Spleen (tissue), 11 donors: ENCODE data around the gene PTPN14. TPM values are rescaled to one million over a fixed set of nuclear protein-coding genes. Genes with fewer than 3 reads are reported as not detected.

ENCODE experiments used
- DNase-seq: peaks from one replicate; pipeline ENCODE4 v3.0.0-alpha.2; 2020
- H3K27ac ChIP-seq, 8 donors: fragments of 200-600 bp; sonication (generic) in 7 of 8; 1 replicate in 4 of 8; 2 replicates in 4 of 8; pipeline versions ENCODE4 v1.5.0 to v1.8.0; 2016 to 2021; ENCODE audit warnings: inconsistent platforms in 4 of 8, mild to moderate bottlenecking in 4 of 8, moderate library complexity in 1 of 8
- H3K27me3 ChIP-seq, 7 donors: fragments of 200-600 bp; sonication (generic) in 6 of 7; replicated peaks in 1 of 7; 1 replicate in 4 of 7; 2 replicates in 3 of 7; pipeline versions ENCODE4 v1.5.0 to v1.8.0; 2016 to 2021; ENCODE audit warnings: inconsistent platforms in 3 of 7, mild to moderate bottlenecking in 1 of 7
- H3K36me3 ChIP-seq, 6 donors: fragments of 200-600 bp; sonication (generic) in 5 of 6; 1 replicate in 4 of 6; 2 replicates in 2 of 6; pipeline versions ENCODE4 v1.5.0 to v1.8.0; 2016 to 2021; ENCODE audit warnings: inconsistent platforms in 2 of 6
- H3K4me1 ChIP-seq, 6 donors: fragments of 200-600 bp; sonication (generic) in 5 of 6; 1 replicate in 3 of 6; 2 replicates in 3 of 6; pipeline versions ENCODE4 v1.5.0 to v1.8.0; 2016 to 2021; ENCODE audit warnings: inconsistent platforms in 3 of 6
- H3K4me3 ChIP-seq, 8 donors: fragments of 200-600 bp; sonication (generic) in 7 of 8; 1 replicate in 4 of 8; 2 replicates in 4 of 8; pipeline versions ENCODE4 v1.5.0 to v1.8.0; 2016 to 2021; ENCODE audit warnings: inconsistent platforms in 4 of 8, mild to moderate bottlenecking in 4 of 8, moderate library complexity in 2 of 8
- H3K9me3 ChIP-seq, 8 donors: fragments of 200-600 bp; sonication (generic) in 7 of 8; 1 replicate in 4 of 8; 2 replicates in 4 of 8; pipeline versions ENCODE4 v1.5.0 to v1.8.0; 2016 to 2021; ENCODE audit warnings: inconsistent platforms in 4 of 8
- CTCF ChIP-seq, 11 experiments: fragments of 200-600 bp in 7 of 11; fragments of 450-650 bp in 4 of 11; sonication (generic) in 4 of 11; IDR thresholded peaks in 8 of 11; conservative IDR thresholded peaks in 3 of 11; 1 replicate in 7 of 11; 2 replicates in 4 of 11; pipeline versions ENCODE4 v1.4.0 to v1.8.0; 2016 to 2021; ENCODE audit warnings: antibody characterized with exemption in 11 of 11, inconsistent platforms in 4 of 11, mild to moderate bottlenecking in 1 of 11
- POLR2A ChIP-seq, 3 donors: fragments of 450-650 bp; IDR thresholded peaks; one replicate each; pipeline ENCODE4 v1.5.1; 2017; ENCODE audit warnings: antibody characterized with exemption in 3 of 3, mild to moderate bottlenecking in 1 of 3
- POLR2AphosphoS5 ChIP-seq, 3 donors: sonication (generic); formaldehyde crosslinking; IDR thresholded peaks; one replicate each; pipeline ENCODE4 v1.5.1; 2017; ENCODE audit warnings: antibody characterized with exemption in 3 of 3
- WGBS, 5 donors: extraction: QIAGEN DNeasy Blood & Tissue Kit in 3 of 5; methylation state at CpG; one replicate each; pipeline versions ENCODE4 v1.1.5 to v1.1.7; 2013 to 2018; 5-methylcytosine and 5-hydroxymethylcytosine counted together
- intact Hi-C: fragments of 100-400 bp; cut with DNase I; formaldehyde crosslinking; loops from one replicate; pipeline ENCODE4 v1.15.0; 2023; ENCODE audit warnings: low total_unique reads
- polyA plus RNA-seq, 3 donors: library from polyadenylated mRNA; stranded (reverse); fragments of 200-250 nt; gene quantifications; one replicate each; pipeline ENCODE4 v1.2.1, GENCODE V29; 2013
- total RNA-seq, 7 donors: library from RNA; depleted of rRNA in 3 of 7; stranded (reverse); fragments of >200 nt in 3 of 7; fragmentation: NEBNext Ultra II Directional in 4 of 7; extraction: Animal tissue kit (Norgen Biotek cat#: 25700) in 4 of 7; gene quantifications; one replicate each; pipeline versions ENCODE4 v1.1.0 to v1.2.1, GENCODE V29; 2016 to 2021
- donor health status: healthy with polysubstance abuse.
- donor health status: DM: no; HTN: no; CAD: no; lungs with moderate emphysema.
- donor health status: DM: no; HTN: no; CAD: no.
- donor health status: Bipolar disorder and iron deficiency.
- donor health status: healthy.
- donor health status: DM: no; HTN: no; CAD: no.
- donor health status: DM: yes; HTN: yes; CAD: no.

PTPN14 gene
- total and polyA plus RNA-seq, 10 donors, result 0.83 to 28.5 (median 16.8) TPM

GRCh38 chr1:214414691-214415090 is 136.7 kb downstream of the PTPN14 start:
- Histone ChIP-seq H3K4me3 (no peak overlapping the region), H3K27ac (no peak overlapping the region), H3K9me3 (peaks cover 0 to 6% (median 0%) of the 10 kb centered on the region in 8 donors), H3K4me1 (peaks cover 0 to 15% (median 1%) of the 10 kb centered on the region in 6 donors), H3K36me3 (no peaks in the 10 kb centered on the region), H3K27me3 (no peaks in the 10 kb centered on the region)
- no peak for TF ChIP-seq CTCF (IDR thresholded peaks at IDR 0.05 in 8 of 11, conservative IDR thresholded peaks at IDR 0.05 in 3 of 11)
- no peak for TF ChIP-seq POLR2AphosphoS5 (IDR thresholded peaks at IDR 0.05)
- no peak for TF ChIP-seq POLR2A (IDR thresholded peaks at IDR 0.05)
- 84 to 93% (median 87%) methylated on average over 4 of the region's 4 CpGs for whole genome bisulfite sequencing, 5 donors
- intact Hi-C loops, result no loop called here
- no peak for DNase-seq

- no peak for TF ChIP-seq POLR2AphosphoS5 (IDR thresholded peaks at IDR 0.05)
- no peak for TF ChIP-seq CTCF (IDR thresholded peaks at IDR 0.05 in 8 of 11, conservative IDR thresholded peaks at IDR 0.05 in 3 of 11)
- no peak for TF ChIP-seq POLR2A (IDR thresholded peaks at IDR 0.05)
- intact Hi-C loops, result no loop called here
- no peak for DNase-seq
These were observed 138.1 kb downstream of the PTPN14 start for GRCh38 chr1:214413315-214413714.

GRCh38 chr1:214404571-214405213 is 146.7 kb downstream of the PTPN14 start:
- Histone ChIP-seq H3K4me3 (no peak overlapping the region), H3K36me3 (no peaks in the 10 kb centered on the region), H3K9me3 (no peaks in the 10 kb centered on the region), H3K27me3 (no peaks in the 10 kb centered on the region), H3K27ac (no peak overlapping the region), H3K4me1 (no peaks in the 10 kb centered on the region)
- TF ChIP-seq POLR2AphosphoS5 (IDR thresholded peaks at IDR 0.05) (no peak), CTCF (IDR thresholded peaks at IDR 0.05 in 8 of 11, conservative IDR thresholded peaks at IDR 0.05 in 3 of 11) (no peak), POLR2A (IDR thresholded peaks at IDR 0.05) (no peak)
- 73 to 91% (median 78%) methylated on average over 9 of the region's 9 CpGs for WGBS, 5 donors
- intact Hi-C loops, result no loop called here
- DNase-seq, result no peak

More at GRCh38 chr1:214413315-214413714, 138.1 kb downstream of the PTPN14 start:
- Histone ChIP-seq H3K27me3 (no peaks in the 10 kb centered on the region), H3K36me3 (no peaks in the 10 kb centered on the region), H3K4me3 (no peak overlapping the region), H3K27ac (no peak overlapping the region), H3K9me3 (peaks cover 0 to 6% (median 0%) of the 10 kb centered on the region in 8 donors), H3K4me1 (peaks cover 0 to 8% (median 0%) of the 10 kb centered on the region in 6 donors)

GRCh38 chr1:214404154-214404553 is 147.2 kb downstream of the PTPN14 start:
- Histone ChIP-seq H3K4me3 (no peak overlapping the region), H3K27ac (no peak overlapping the region), H3K27me3 (no peaks in the 10 kb centered on the region), H3K4me1 (no peaks in the 10 kb centered on the region), H3K36me3 (no peaks in the 10 kb centered on the region), H3K9me3 (no peaks in the 10 kb centered on the region)
- 39 to 54% (median 43%) methylated on average over 4 of the region's 4 CpGs for WGBS, 5 donors
- intact Hi-C loops, result no loop called here
- no peak for TF ChIP-seq POLR2A (IDR thresholded peaks at IDR 0.05)
- no peak for DNase-seq
